HG03175 (cell line): ENCODE measurements around the gene KIAA0319L.

ENCODE experiments used
- ATAC-seq: cut with Tn5 transposase; IDR thresholded peaks from one replicate; pipeline ENCODE4 v1.9.1; 2021; ENCODE audit warnings: mild to moderate bottlenecking, moderate library complexity; ENCODE audit not compliant: unreplicated experiment

Gene KIAA0319L

GRCh38 chr1:35539073-35539823 lies 18.0 kb downstream of the KIAA0319L start:
- no peak for ATAC-seq

- no peak for ATAC-seq
Observed at GRCh38 chr1:35537806-35538205, 19.4 kb downstream of the KIAA0319L start.

- ATAC-seq: no peak
Observed at GRCh38 chr1:35536556-35537162, 20.5 kb downstream of the KIAA0319L start.

- ATAC-seq: no peak
Observed at GRCh38 chr1:35535243-35535642, 22.0 kb downstream of the KIAA0319L start.

- no peak for ATAC-seq
Observed at GRCh38 chr1:35533586-35533985, 23.6 kb downstream of the KIAA0319L start.

- no peak for ATAC-seq
Observed at GRCh38 chr1:35532497-35533223, 24.5 kb downstream of the KIAA0319L start.

GRCh38 chr1:35531368-35531767 lies 25.8 kb downstream of the KIAA0319L start:
- no peak for ATAC-seq

- no peak for ATAC-seq
Observed at GRCh38 chr1:35530946-35531345, 26.3 kb downstream of the KIAA0319L start.

GRCh38 chr1:35530168-35530567 lies 27.0 kb downstream of the KIAA0319L start:
- ATAC-seq: no peak

GRCh38 chr1:35524106-35524505 lies 33.1 kb downstream of the KIAA0319L start:
- no peak for ATAC-seq

GRCh38 chr1:35519432-35519831 lies 37.8 kb downstream of the KIAA0319L start:
- ATAC-seq: no peak

GRCh38 chr1:35518183-35518582 lies 39.0 kb downstream of the KIAA0319L start:
- ATAC-seq: no peak

- ATAC-seq: no peak
Observed at GRCh38 chr1:35511305-35511704, 45.9 kb downstream of the KIAA0319L start.

GRCh38 chr1:35509558-35509957 lies 47.6 kb downstream of the KIAA0319L start:
- no peak for ATAC-seq

- no peak for ATAC-seq
Observed at GRCh38 chr1:35507947-35508346, 49.3 kb downstream of the KIAA0319L start.

- ATAC-seq: peak; percentile 48
Observed at GRCh38 chr1:35506960-35507912, 50.0 kb downstream of the KIAA0319L start.

GRCh38 chr1:35505911-35506798 lies 51.0 kb downstream of the KIAA0319L start:
- peak; percentile 60 for ATAC-seq

- ATAC-seq: no peak
Observed at GRCh38 chr1:35502242-35502641, 55.0 kb downstream of the KIAA0319L start.

- ATAC-seq: no peak
Observed at GRCh38 chr1:35500439-35500838, 56.8 kb downstream of the KIAA0319L start.
